ENCODE measurements around the gene LRP8.

GRCh38 chr1:53210954-53211353 is 116.9 kb downstream of the LRP8 start:
- TF ChIP-seq, protein P1, sequence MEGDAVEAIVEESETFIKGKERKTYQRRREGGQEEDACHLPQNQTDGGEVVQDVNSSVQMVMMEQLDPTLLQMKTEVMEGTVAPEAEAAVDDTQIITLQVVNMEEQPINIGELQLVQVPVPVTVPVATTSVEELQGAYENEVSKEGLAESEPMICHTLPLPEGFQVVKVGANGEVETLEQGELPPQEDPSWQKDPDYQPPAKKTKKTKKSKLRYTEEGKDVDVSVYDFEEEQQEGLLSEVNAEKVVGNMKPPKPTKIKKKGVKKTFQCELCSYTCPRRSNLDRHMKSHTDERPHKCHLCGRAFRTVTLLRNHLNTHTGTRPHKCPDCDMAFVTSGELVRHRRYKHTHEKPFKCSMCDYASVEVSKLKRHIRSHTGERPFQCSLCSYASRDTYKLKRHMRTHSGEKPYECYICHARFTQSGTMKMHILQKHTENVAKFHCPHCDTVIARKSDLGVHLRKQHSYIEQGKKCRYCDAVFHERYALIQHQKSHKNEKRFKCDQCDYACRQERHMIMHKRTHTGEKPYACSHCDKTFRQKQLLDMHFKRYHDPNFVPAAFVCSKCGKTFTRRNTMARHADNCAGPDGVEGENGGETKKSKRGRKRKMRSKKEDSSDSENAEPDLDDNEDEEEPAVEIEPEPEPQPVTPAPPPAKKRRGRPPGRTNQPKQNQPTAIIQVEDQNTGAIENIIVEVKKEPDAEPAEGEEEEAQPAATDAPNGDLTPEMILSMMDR (optimal IDR thresholded peaks at IDR 0.05 in 1 of 3, IDR thresholded peaks at IDR 0.05 in 1 of 3, conservative IDR thresholded peaks at IDR 0.05 in 1 of 3; ENCODE audit: extremely low read depth in 1 of 3, insufficient read depth in 2 of 3, low read length in 3 of 3): no peak
- TF ChIP-seq EZH2 (IDR thresholded peaks at IDR 0.05; ENCODE audit: low read length): no peak
